ENCODE results near the gene CHRD. TPM values are rescaled to one million over a fixed set of nuclear protein-coding genes. Genes with fewer than 3 reads are reported as not detected.

CHRD gene
- total RNA-seq, 1 experiment from 2014 or later, result 1.8 TPM

GRCh38 chr3:184332370-184333090 is 47.3 kb upstream of the CHRD start:
- peaks cover 7% of the 10 kb centered on the region for H3K23me2 ChIP-seq (ENCODE audit: insufficient read length, low read depth, low read length, poor library complexity, severe bottlenecking)
- no peaks in the 10 kb centered on the region for H3K79me2 ChIP-seq (ENCODE audit: insufficient read depth, low read length)
- H2BK5ac ChIP-seq (ENCODE audit: insufficient read length, low read length), result no peak overlapping the region
- no CpG with 5 or more reads among the region's 10 CpGs for WGBS (ENCODE audit: extremely low coverage, insufficient read length, low lambda C conversion rate)
- H2AFZ ChIP-seq (ENCODE audit: low read length), result no peak overlapping the region
- H4K5ac ChIP-seq (ENCODE audit: insufficient read length, low read depth, low read length), result no peak overlapping the region
- no peak overlapping the region for H2AK5ac ChIP-seq (ENCODE audit: insufficient read length, low read length)
- H3K27me3 ChIP-seq (ENCODE audit: insufficient read depth, low read length), result no peaks in the 10 kb centered on the region
- Mint-ChIP-seq H3K27ac (peak overlapping the region in 2 of 3 experiments; percentile 45 to 73; a peak in 5 of 7 replicates), H3K9me3 (no peaks in the 10 kb centered on the region), H3K27me3 (ENCODE audit: low read depth) (no peaks in the 10 kb centered on the region; the same call in none of the 2 replicates), H3K36me3 (ENCODE audit: insufficient read depth in 1 of 3, low read depth in 3 of 3) (peaks cover 58 to 76% (median 67%) of the 10 kb centered on the region in 3 experiments; a peak in 6 of 7 replicates), H3K4me1 (peaks cover 18 to 24% of the 10 kb centered on the region in 2 experiments), H3K4me3 (peak overlapping the region in 1 of 2 experiments; percentile 12; a peak in 2 of 5 replicates)
- no peaks in the 10 kb centered on the region for H4K20me1 ChIP-seq (ENCODE audit: control insufficient read depth, insufficient read depth, insufficient read length)
- no peak overlapping the region for H3K18ac ChIP-seq (ENCODE audit: insufficient read length, low read depth, low read length)
- H3K9me3 ChIP-seq (ENCODE audit: control insufficient read depth, low read depth, low read length), result no peaks in the 10 kb centered on the region
- H3K9ac ChIP-seq (ENCODE audit: extremely low read depth, insufficient read length, low read length), result no peak overlapping the region
- no peaks in the 10 kb centered on the region for H3K4me1 ChIP-seq (ENCODE audit: insufficient read depth, low read length)
- H3T11ph ChIP-seq (ENCODE audit: low read length), result no peak overlapping the region
- H4K8ac ChIP-seq (replicated peaks; ENCODE audit: insufficient read length, low read depth, low read length), result no peak overlapping the region
- H4K91ac ChIP-seq (ENCODE audit: insufficient read length, low read depth, low read length), result no peak overlapping the region
- H3K4ac ChIP-seq (ENCODE audit: low read depth, low read length), result no peak overlapping the region
- DNase-seq, result no peak
- no peak overlapping the region for H3K56ac ChIP-seq (ENCODE audit: insufficient read length, low read depth, low read length)
- TF ChIP-seq, protein P1, sequence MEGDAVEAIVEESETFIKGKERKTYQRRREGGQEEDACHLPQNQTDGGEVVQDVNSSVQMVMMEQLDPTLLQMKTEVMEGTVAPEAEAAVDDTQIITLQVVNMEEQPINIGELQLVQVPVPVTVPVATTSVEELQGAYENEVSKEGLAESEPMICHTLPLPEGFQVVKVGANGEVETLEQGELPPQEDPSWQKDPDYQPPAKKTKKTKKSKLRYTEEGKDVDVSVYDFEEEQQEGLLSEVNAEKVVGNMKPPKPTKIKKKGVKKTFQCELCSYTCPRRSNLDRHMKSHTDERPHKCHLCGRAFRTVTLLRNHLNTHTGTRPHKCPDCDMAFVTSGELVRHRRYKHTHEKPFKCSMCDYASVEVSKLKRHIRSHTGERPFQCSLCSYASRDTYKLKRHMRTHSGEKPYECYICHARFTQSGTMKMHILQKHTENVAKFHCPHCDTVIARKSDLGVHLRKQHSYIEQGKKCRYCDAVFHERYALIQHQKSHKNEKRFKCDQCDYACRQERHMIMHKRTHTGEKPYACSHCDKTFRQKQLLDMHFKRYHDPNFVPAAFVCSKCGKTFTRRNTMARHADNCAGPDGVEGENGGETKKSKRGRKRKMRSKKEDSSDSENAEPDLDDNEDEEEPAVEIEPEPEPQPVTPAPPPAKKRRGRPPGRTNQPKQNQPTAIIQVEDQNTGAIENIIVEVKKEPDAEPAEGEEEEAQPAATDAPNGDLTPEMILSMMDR (conservative IDR thresholded peaks at IDR 0.05), result no peak
- H3K14ac ChIP-seq (ENCODE audit: insufficient read depth, low read length), result no peak overlapping the region
- H2BK120ac ChIP-seq (ENCODE audit: low read depth, low read length, poor library complexity, severe bottlenecking), result no peak overlapping the region
- no peak overlapping the region for H2BK12ac ChIP-seq (ENCODE audit: insufficient read length, low read depth, low read length)
- no peak overlapping the region for H3K27ac ChIP-seq (ENCODE audit: insufficient read length, low read depth, low read length)
- no peak overlapping the region for H2BK20ac ChIP-seq (ENCODE audit: low read depth, low read length, poor library complexity, severe bottlenecking)
- H2BK15ac ChIP-seq (ENCODE audit: low read depth, low read length), result no peak overlapping the region
- H3K4me2 ChIP-seq (ENCODE audit: insufficient read depth, insufficient read length, low read length), result no peak overlapping the region
- no peaks in the 10 kb centered on the region for H3K79me1 ChIP-seq (ENCODE audit: insufficient read depth, low read depth, low read length, poor library complexity, severe bottlenecking)
- no peak overlapping the region for H3K23ac ChIP-seq (ENCODE audit: insufficient read length, low read depth, low read length)
